NCI-H2107 (cell line): ENCODE measurements around the gene CEP112.

Experiments used
- DNase-seq: peaks from one replicate; lab custom pipeline; 2025; lab: John Stamatoyannopoulos, UW

The CEP112 gene

DNA sequence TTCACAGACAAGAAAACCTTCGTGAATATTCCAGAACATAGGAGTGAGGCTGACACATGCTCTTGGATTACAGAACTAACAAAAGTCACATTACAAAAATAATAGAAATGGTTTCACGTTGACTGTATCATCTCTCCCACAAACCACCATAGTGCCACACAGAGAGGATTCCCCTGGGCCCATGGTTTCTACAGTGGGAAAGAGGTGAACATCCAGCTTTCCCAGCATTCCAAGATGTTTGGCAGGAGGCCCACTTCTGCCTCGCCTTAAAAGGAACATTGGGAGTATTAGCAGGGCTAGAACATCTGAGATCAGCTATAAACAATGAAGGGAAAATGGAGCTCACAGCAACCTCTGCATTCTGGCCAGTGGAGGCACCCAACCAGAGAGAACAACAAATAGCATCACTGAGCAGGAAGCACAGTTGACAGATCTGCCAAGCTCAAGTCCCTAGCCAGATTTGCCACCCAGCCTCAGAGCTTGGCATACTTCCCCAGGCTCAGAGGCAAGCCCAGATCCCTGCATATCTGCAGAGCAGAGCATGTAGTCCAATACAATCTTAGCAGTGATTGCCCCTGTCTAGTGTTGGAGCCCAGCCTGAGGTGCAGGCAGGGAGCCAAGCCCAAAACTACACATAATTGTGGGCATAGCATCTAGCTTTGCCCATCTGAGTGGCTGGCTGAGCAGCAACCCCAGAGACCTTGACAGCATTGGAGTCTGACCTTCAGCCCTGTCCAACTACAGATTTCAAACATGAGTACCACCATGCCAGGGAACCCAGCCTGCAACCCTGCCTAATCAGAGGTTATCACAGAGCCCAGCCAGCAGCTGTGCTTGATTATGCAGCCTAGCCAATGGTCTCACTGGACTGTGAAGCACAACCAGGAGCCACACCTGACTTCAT lies 260.4 kb downstream of the CEP112 start:
- DNase-seq: no peak

DNA sequence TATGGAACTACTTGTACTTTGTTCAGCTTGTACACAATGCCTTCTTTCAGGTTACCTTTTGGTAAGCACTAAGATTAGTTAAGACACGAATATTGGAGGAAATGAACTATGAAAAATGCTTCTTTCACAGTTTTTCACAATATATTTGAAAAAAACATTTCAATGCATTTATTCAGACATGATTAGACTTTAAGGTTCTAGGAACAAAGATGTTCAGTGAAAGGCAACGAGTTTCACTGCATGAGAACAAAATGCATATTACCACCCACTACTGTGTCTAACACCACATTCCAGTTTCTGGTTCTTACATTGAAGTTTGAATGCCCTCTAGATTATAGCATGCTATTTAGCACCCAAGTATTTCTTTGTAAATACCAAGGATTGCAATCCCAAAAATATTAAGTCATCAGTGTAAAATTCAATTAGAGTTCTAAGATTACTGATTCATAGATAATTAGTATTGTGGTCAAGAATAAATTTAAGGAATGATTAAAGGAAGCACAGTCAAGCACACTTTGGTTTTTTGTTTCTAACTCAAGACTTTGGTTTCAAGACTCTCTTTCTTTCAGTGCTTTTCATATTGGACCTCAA lies 261.7 kb downstream of the CEP112 start:
- DNase-seq: no peak

DNA sequence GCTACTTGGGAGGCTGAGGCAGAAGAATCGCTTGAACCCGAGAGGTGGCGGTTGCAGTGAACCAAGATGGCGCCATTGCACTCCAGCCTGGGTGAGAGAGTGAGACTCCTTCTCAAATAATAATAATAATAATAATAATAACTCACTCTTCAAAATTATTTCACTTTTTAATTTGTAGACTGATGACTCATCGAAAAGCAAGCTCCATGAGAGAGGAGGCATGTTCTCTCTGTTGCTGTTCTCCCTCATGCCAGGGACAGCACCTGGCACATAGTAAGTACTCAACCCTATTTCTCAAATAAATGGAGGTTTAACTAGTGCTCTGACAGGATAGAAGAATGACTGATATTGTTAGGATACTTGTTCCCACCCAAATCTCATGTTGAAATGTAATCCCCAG lies 265.3 kb downstream of the CEP112 start:
- DNase-seq: no peak

DNA sequence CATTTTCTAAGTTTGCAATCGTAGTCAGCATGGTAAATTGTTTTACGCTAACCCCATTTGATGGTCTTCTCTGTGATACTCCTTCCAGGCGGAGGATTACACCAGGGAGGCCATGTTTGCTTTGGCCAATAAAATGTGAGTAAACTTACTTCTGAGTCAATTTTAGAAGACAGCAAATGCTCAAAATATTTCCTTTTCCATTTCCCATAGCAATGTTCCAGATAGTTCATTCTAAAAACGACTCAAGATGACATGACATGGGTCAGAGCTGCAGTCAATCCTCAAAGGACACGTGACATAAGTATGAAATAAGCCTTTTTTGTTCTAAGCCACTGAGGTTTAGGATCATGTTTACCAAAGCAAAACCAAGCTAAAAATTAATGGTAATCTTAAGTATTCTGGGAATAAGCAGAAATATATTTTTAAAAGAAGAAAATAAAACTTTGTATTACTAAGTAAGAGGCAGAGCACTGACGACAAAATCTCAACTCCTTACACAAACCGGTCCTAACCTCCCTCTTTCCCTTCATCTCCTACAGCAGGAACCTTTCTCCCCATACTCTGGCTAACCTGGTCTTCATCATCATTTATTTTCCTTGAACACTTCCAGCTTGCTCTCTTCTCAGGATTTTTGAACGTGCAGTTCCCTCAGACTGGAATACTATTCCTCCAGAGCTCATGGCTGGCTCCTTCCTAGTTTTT lies 266.2 kb downstream of the CEP112 start:
- no peak for DNase-seq

DNA sequence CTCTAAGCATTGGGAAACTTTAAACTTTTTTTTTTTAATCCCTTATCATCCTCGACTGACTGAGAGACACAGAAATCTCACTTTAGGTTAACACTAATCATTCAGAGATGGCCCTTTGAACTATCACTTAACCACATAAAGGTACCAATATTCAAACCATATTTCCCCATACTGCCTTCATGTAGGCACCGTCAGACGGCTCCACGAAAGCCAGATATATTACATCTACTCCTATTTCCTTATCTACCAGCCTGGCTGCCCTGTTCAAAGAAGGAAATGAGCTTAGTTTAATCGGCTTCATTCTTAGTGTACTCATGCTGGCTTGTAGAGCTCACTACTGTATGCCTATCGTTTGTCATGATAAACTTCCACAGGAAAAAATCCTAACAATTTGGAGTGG lies 270.9 kb downstream of the CEP112 start:
- no peak for DNase-seq

DNA sequence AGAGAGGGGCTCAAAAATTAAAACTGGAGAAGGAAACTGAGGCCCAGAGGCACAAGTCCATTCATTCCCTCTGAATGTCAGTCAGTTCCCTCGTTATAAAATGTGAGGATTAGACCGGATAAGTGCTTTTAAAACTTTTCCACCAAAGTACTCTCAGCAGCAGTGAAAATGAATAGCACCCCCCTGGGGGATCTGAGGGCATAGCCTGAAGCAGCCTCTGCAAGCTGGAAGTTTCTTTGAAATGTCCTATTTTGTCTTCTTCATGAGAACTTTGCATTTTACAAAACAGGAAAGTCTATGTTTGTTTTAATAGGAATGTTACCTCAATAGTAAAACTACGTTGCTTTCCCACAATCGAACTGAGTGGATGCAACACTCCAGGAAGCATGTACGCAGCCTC lies 273.0 kb downstream of the CEP112 start:
- DNase-seq: no peak

DNA sequence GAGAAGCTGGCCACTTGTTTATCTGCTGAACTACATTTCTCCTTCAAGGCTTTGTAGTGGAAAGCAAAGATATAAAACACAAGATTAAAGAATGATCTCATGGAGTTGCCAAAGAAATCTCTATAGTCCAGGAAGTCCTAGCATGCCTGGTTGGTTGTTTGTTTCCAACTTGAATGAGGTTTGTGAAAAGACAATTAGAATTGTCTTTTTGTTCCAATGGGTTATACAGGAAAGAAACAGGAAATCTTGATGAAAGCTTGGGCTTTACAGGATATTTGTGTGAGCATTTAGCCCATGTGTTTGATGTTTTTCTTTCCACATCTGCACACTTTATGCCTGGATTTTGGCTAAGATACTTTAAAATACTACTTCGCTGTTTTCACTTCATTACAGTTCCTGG lies 273.4 kb downstream of the CEP112 start:
- DNase-seq: no peak

DNA sequence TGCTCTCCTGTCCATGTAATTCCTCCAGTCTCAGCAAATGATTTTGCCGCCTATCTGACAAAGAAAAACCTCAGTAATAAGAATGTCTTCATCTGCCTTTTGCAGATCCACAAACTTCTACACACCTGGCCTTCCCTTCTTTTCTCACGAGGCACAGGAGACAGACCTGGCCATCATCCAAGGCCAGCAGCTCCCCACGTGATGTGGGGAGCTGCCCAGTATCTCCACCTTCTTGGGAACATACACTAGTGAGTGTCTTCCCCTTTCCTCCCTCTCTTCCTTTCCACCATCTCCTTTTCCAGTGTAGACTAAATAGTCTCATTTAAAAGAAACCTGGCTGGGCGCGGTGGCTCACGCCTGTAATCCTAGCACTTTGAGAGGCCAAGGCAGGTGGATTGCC lies 274.4 kb downstream of the CEP112 start:
- no peak for DNase-seq

DNA sequence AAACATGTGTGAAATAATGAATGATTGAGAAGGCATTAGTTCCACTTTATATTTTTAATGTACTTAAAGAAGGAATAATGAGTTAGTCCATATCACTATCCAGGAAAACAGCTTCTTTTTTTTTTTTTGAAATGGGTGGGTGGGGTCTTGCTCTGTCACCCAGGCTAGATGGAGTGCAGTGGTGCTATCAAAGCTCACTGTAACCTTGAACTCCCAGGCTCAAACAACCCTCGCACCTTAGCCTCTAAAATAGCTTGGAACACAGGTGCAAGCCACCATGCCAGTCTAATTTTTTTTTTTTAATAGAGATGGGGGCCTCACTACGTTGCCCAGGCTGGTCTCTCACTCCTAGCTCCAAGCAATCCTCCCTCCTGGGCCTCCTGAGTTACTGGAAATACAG lies 275.5 kb downstream of the CEP112 start:
- DNase-seq: no peak

DNA sequence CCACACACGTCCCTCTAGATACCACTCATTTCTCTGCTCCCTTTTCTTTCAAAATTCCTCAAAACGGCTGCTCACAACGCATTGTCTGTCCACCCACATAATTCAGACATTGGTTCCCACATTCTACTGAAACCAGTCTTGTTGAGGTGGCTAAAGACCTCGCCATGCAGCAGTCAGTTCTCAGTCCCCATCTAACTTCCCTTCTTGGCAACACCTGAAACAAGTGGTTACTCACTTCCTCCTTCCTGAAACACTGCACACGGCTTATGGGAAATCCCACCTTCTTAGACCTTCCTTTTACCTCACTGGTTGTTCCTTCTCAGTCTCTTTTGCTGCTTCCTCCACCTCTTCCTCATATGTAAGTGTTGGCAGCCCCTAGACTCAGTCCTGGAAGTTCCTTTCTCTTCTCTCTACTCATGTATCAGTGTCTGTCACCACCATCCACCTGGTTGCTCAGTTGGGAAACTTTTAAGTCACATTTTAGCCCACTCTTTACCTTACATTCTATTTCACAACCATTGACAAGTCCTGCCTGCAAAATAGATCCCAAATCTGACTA lies 277.1 kb downstream of the CEP112 start:
- DNase-seq: no peak

DNA sequence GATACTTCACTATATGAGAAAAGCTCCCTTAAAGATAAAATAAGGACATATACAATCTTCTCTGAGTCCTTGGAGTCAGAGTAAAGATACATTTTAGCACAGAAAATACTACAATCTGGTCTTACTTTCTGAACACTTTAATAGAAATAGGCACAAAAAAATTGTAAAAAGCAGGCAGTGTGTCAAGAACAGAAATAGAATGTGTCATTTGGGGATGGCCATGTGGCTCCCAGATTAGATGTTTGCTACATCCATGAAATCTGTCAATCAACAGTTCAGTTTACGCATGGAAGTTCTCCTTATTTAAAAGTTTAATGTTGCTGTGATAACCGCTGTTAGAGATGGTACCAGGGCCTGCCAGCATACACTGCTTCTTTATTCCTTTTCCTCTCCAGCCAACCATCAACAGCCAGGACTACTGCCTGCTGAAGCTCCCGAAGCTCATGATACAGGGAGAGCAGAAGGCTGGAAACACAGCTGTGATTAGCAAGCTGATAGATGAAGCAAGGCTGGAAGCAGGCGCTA lies 278.5 kb downstream of the CEP112 start:
- DNase-seq: no peak

DNA sequence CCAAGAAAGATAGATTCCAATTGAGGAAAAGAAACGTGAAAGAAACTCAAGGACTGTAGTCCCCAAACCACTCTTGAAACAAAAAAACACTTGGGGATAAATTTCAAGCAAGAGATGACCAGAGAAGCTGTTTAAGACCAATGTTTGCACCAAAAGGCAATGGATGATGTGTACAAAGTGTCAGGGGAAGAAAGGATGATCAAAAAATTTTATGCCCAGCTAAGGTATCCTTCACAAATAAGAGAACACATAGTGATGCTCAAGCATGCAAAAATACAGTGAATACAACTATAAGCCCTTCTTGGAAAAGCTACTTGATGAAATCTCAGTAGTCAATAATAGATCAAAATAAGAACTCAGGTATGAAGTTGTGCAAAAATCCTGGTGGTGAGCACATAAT lies 281.1 kb downstream of the CEP112 start:
- no peak for DNase-seq

DNA sequence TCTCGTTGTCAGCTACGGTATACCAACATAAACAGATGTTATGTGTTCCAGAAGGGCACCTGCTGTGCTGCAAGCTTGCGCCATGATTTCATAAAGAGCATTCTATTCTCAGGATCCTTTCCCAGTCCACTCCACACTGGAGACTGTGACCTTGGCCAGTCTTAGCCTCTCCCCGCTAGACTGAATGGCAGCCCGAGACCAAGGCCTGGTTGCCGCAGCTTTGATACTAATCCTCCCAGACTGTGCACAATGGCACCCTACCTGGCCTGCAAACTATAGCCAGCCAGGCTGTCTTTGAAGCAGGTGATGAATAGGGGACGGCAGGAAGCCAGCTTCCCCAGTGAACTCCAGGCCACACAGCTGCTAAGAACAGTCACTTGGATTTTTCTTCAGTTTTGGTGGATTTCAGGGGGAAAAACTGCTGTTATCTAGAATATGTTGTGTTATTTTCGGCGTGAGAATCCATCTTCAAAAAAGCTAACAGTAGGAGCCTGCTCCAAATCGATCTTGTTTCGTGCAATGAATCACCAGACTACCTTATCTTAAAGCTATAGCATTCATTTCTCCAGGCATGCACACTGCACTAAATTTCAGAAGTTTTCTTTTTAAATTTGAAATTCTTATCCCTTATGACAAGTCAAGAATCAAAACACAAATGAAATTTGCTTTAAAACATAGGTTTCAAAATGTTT lies 289.0 kb downstream of the CEP112 start:
- DNase-seq: no peak

DNA sequence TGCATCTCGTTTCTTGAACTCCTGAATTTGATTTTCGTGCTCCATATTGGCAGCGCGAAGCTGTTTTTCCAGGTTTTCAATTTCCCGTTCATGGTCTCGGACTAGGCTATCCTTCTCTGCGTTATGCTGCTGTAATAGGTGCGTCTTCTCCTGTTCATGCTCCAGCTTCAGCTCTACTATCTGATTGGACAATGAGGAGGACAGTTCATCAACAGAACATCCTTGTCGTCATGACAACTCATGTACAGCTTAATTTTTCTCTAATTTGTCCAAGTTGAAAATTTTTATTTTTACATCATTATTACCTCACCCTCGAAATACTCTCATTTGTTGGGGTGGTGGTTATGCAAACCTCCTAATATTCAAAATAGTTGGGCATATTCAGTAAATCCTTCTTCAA lies 289.8 kb downstream of the CEP112 start:
- no peak for DNase-seq

DNA sequence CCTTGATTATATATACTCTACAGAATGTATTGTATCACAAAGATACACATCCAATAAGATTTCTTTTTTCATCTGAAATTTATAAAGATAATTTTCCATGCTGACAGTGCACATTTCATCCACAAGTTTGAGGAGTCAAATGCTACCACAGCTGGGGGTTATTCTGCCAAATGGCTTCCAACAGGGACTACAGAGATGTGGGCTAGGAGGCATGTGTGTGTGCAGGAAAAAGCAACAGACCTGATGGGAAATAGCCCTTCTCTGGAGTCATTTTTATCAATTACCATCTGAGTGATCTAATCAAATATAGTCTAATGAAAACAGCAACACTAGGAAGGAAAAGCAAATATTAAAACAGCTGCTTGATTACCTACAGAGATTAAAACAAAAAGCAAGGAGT lies 290.5 kb downstream of the CEP112 start:
- no peak for DNase-seq

DNA sequence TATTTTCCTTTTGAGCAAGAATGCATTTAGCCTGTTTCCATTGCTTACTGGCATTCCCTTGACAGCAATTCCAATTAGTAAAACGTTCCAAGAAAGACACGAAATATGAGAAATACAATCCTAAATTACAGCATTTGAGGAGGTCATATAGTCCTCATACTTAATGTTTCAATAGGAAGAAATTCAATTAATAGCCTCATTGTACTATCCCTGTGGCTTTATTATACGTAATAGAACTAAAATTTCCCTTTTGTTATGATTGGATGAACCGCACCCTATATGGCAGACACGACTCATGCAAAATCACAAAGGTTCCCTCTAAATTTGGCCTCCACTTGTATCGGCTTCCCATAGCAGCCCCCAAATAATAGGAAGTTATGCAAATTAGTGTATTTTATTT lies 291.7 kb downstream of the CEP112 start:
- DNase-seq: no peak

DNA sequence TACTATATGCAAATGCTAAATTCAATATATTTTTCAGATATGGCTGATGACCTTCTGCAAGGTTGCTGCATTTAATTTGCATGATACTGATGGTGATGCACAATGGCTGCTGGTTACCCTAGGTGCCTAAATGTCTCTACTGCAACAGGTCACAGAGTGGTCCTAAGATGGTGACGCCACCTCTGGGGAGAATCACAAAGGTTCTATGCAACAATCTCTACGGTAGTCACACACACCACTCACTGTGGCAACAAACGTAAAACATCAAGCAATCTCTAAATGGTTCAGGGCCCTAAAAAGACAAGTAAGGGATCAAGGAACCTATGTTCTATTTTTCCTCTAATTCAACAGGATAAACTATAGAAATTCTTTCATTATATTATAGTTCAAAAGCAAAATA lies 293.3 kb downstream of the CEP112 start:
- DNase-seq: no peak

DNA sequence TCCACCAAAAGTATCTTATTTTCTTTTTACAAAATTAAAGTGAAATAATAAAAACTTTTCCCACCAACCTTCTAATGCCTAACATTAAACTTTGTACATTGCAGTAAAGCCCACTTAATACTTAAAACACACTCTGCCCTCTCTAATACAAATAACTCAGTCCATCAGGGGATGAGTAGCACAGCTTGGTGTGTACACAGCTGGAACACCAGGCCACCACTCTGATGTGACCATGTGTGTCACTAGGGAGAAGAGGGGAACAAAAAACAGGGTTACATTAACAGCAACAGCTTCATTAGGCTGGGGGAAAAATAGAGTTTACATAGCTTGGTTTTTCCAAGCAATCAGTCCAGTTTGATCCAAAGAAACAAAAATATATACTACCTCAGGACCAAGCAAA lies 295.0 kb downstream of the CEP112 start:
- no peak for DNase-seq

DNA sequence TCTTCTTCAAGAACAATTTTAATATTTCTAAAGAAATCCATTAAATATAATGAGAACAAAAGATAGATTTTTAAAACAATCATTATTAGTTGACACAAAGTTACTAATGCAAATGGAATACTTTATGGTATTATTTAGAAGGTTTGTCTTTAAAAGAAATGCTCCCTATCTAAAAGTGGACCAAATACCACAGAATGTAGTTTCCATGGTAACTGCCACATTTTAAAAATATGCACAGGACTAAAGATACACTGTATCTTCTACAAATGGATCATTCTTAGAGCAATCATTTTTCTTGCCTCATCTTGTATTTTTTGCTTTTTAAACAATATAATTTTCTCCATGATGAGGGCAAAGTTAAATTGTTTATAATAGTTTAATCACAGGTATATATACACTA lies 296.0 kb downstream of the CEP112 start:
- no peak for DNase-seq

DNA sequence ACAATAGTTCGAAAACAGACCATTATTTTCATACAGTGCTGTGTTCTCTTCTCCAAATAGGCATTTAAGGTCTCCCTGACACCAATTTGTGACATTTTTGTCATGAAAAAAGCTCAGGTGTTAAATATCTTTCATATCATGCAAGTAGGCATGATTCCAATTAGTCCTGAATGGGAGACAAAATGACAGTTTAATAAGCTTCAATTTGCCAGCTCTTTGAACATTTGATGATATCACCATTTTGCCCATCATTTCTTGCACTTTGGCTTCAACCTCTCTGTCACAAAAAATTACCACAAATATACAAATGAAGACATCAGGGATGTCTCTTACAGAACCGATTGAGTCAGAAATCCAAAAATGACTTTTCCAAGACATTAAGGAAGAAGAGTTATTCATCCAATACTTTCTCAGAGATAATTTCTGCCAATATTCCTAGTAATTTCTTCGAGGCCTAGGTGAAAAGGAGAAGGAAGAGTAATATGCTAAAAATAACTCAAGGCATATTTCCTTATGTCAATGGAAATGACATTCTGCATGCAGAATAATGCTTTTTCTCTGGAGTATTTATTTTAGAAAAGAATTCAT lies 298.1 kb downstream of the CEP112 start:
- DNase-seq: no peak

DNA sequence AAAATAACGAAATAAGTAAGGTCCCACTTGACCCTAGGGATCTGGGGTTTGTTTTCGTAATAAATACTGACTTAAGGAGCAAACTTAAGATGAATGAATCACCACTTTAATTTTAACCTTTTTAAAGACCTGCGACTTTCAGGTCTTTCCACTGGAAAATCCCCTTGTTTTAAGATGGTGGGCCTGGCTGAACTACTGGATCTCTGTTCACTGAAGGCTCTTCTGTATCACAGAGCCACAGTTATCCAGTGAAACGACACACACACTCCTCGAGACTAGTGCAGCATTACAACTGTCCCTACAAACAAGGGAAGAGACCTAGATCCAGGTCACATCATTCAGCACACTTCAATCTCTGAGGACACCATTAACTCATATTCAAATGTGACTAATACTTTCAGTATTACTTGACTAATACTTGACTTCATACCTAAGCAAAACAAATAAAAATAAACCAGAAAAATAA lies 299.0 kb downstream of the CEP112 start:
- no peak for DNase-seq
